Smooth muscle cell (in vitro differentiated cells): ENCODE results near the gene CCL16. TPM values are rescaled to one million over a fixed set of nuclear protein-coding genes. Genes with fewer than 3 reads are reported as not detected.

Experiments used
- DNase-seq: peaks from one replicate; lab custom pipeline; 2025; ENCODE audit not compliant: unreplicated experiment; lab: John Stamatoyannopoulos, UW
- H2AFZ ChIP-seq: fragments of 200-600 bp; sonication (generic); 2 replicates; pipeline ENCODE4 v1.6.0; 2016; ENCODE audit warnings: antibody characterized with exemption, low read depth, mild to moderate bottlenecking
- H3F3A ChIP-seq: fragments of 200-600 bp; sonication (generic); 2 replicates; pipeline ENCODE4 v1.6.0; 2017; ENCODE audit warnings: antibody characterized with exemption, low read depth
- H3K27ac ChIP-seq: fragments of 200-600 bp; sonication (generic); 2 replicates; pipeline ENCODE4 v1.5.1; 2016; ENCODE audit warnings: low read depth, mild to moderate bottlenecking
- H3K27me3 ChIP-seq: fragments of 200-600 bp; sonication (generic); 2 replicates; pipeline ENCODE4 v1.6.1; 2016; ENCODE audit warnings: low read depth, mild to moderate bottlenecking
- H3K36me3 ChIP-seq: fragments of 200-600 bp; sonication (generic); 2 replicates; pipeline ENCODE4 v1.5.1; 2016; ENCODE audit warnings: low read depth
- H3K4me1 ChIP-seq: fragments of 200-600 bp; sonication (generic); 2 replicates; pipeline ENCODE4 v1.5.1; 2016; ENCODE audit warnings: low read depth
- H3K4me2 ChIP-seq: fragments of 200-600 bp; sonication (generic); 2 replicates; pipeline ENCODE4 v1.6.0; 2016; ENCODE audit warnings: mild to moderate bottlenecking
- H3K4me3 ChIP-seq: fragments of 200-600 bp; sonication (generic); 2 replicates; pipeline ENCODE4 v1.5.1; 2016; ENCODE audit warnings: mild to moderate bottlenecking
- H3K79me2 ChIP-seq: fragments of 200-600 bp; sonication (generic); 2 replicates; pipeline ENCODE4 v1.6.0; 2016; ENCODE audit warnings: low read depth, mild to moderate bottlenecking
- H3K9ac ChIP-seq: fragments of 200-600 bp; sonication (generic); 2 replicates; pipeline ENCODE4 v1.6.0; 2016; ENCODE audit warnings: low read depth
- H3K9me3 ChIP-seq: fragments of 200-600 bp; sonication (generic); replicated peaks from 2 replicates; pipeline ENCODE4 v1.5.1; 2016; ENCODE audit warnings: low read depth
- H4K20me1 ChIP-seq: fragments of 200-600 bp; sonication (generic); 2 replicates; pipeline ENCODE4 v1.6.0; 2016; ENCODE audit warnings: low read depth
- CTCF ChIP-seq: fragments of 200-600 bp; sonication (generic); IDR thresholded peaks from 2 replicates; pipeline ENCODE4 v1.5.1; 2017; ENCODE audit warnings: borderline replicate concordance, mild to moderate bottlenecking, antibody characterized with exemption; ENCODE audit not compliant: insufficient read depth, poor library complexity, severe bottlenecking
- WGBS: methylation state at CpG from one replicate; pipeline ENCODE4 v1.1.7; 2016; ENCODE audit warnings: low lambda C conversion rate; 5-methylcytosine and 5-hydroxymethylcytosine counted together
- polyA plus RNA-seq: library from polyadenylated mRNA; unstranded; fragments of >200 nt; fragmentation: Nextera tagmentation; extraction: Ambion mirVana; gene quantifications from 2 replicates; pipeline ENCODE4 v1.2.1, GENCODE V29; 2016
- total RNA-seq: library from RNA; depleted of rRNA; stranded (reverse); fragments of >200 nt; gene quantifications from 2 replicates; pipeline ENCODE4 v1.2.3, GENCODE V29; 2014

Gene CCL16
- total and polyA plus RNA-seq, 2 experiments from 2014 or later = not detected

GRCh38 chr17:35963663-35964062 lies 17.6 kb downstream of the CCL16 start:
- Histone ChIP-seq H2AFZ (no peak overlapping the region), H3K4me3 (no peak overlapping the region), H3K9me3 (no peaks in the 10 kb centered on the region), H3F3A (no peaks in the 10 kb centered on the region), H4K20me1 (no peaks in the 10 kb centered on the region), H3K79me2 (no peaks in the 10 kb centered on the region), H3K4me2 (no peak overlapping the region), H3K4me1 (no peaks in the 10 kb centered on the region), H3K27me3 (peaks cover 17% of the 10 kb centered on the region), H3K27ac (no peak overlapping the region), H3K36me3 (no peaks in the 10 kb centered on the region), H3K9ac (no peak overlapping the region)
- no peak for DNase-seq
- TF ChIP-seq CTCF = no peak
- WGBS = 92% methylated on average over 6 of the region's 6 CpGs

GRCh38 chr17:35953720-35954119 lies 27.6 kb downstream of the CCL16 start:
- Histone ChIP-seq H2AFZ (no peak overlapping the region), H3K27ac (no peak overlapping the region), H3F3A (no peaks in the 10 kb centered on the region), H3K9me3 (no peaks in the 10 kb centered on the region), H4K20me1 (no peaks in the 10 kb centered on the region), H3K79me2 (no peaks in the 10 kb centered on the region), H3K4me1 (no peaks in the 10 kb centered on the region), H3K4me2 (no peak overlapping the region), H3K4me3 (no peak overlapping the region), H3K27me3 (peaks cover 10% of the 10 kb centered on the region), H3K9ac (no peak overlapping the region), H3K36me3 (no peaks in the 10 kb centered on the region)
- 68% methylated on average over 7 of the region's 7 CpGs for WGBS
- TF ChIP-seq CTCF = no peak
- no peak for DNase-seq

GRCh38 chr17:35949401-35949800 lies 31.9 kb downstream of the CCL16 start:
- Histone ChIP-seq H3K4me2 (no peak overlapping the region), H3K9ac (no peak overlapping the region), H3K9me3 (no peaks in the 10 kb centered on the region), H4K20me1 (no peaks in the 10 kb centered on the region), H3K36me3 (no peaks in the 10 kb centered on the region), H3K79me2 (no peaks in the 10 kb centered on the region), H3F3A (no peaks in the 10 kb centered on the region), H3K27me3 (peaks cover 3% of the 10 kb centered on the region), H3K4me1 (no peaks in the 10 kb centered on the region), H3K4me3 (no peak overlapping the region), H2AFZ (no peak overlapping the region), H3K27ac (no peak overlapping the region)
- no peak for DNase-seq
- TF ChIP-seq CTCF = no peak
- 85% methylated on average over 3 of the region's 3 CpGs for WGBS

DNA sequence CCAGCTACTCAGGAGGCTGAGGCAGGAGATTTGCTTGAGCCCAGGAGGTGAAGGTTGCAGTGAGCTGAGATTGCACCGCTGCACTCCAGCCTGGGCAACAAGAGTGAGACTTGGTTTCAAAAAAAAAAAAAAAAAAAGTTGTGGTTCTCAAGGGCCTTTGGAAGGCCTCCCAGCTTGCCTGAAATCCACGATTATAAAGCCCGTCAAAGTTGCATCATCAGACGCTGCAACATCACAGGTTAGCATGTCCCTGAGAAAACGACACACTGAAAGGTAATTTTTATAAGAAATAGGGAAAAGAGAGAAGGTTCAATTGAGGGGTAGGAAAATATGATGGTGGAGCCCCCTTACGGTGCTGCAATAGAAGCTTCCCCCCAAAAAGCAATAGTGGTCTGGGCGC lies 33.2 kb downstream of the CCL16 start:
- H3K27me3 ChIP-seq = peaks cover 3% of the 10 kb centered on the region
- no peak overlapping the region for H2AFZ ChIP-seq
- no peak overlapping the region for H3K4me2 ChIP-seq
- TF ChIP-seq CTCF = no peak
- no peak for DNase-seq
- no peaks in the 10 kb centered on the region for H4K20me1 ChIP-seq
- no peaks in the 10 kb centered on the region for H3K4me1 ChIP-seq
- no peak overlapping the region for H3K4me3 ChIP-seq
- H3K9me3 ChIP-seq = no peaks in the 10 kb centered on the region
- no peaks in the 10 kb centered on the region for H3K36me3 ChIP-seq
- H3F3A ChIP-seq = no peaks in the 10 kb centered on the region
- H3K27ac ChIP-seq = no peak overlapping the region
- WGBS = 97% methylated on average over 7 of the region's 7 CpGs
- H3K9ac ChIP-seq = no peak overlapping the region
- no peaks in the 10 kb centered on the region for H3K79me2 ChIP-seq
